GM10248 (cell line): Measurements from ENCODE around the gene SPPL2B.

Source experiments
- CTCF ChIA-PET: fragments of 300-600 bp; sonication (Branson Sonifier 250); formaldehyde crosslinking; extraction: SDS; loops from one replicate; lab custom pipeline; 2021; ENCODE audit warnings: antibody characterized with exemption; lab: Yijun Ruan, JAX
- POLR2A ChIA-PET: fragments of 350-650 bp; sonication (Branson Sonifier 250); formaldehyde crosslinking; extraction: SDS; loops from one replicate; lab custom pipeline; 2020; ENCODE audit warnings: antibody characterized with exemption; lab: Yijun Ruan, JAX
- DNase-seq: peaks from one replicate; pipeline ENCODE4 v3.0.0; 2012; ENCODE audit errors: extremely low spot score
- CTCF ChIP-seq: IDR thresholded peaks from 2 replicates; pipeline ENCODE4 v1.5.1; 2012; ENCODE audit warnings: mild to moderate bottlenecking, low read depth; ENCODE audit errors: extremely low read depth, missing control alignments, control extremely low read depth

Gene SPPL2B

DNA sequence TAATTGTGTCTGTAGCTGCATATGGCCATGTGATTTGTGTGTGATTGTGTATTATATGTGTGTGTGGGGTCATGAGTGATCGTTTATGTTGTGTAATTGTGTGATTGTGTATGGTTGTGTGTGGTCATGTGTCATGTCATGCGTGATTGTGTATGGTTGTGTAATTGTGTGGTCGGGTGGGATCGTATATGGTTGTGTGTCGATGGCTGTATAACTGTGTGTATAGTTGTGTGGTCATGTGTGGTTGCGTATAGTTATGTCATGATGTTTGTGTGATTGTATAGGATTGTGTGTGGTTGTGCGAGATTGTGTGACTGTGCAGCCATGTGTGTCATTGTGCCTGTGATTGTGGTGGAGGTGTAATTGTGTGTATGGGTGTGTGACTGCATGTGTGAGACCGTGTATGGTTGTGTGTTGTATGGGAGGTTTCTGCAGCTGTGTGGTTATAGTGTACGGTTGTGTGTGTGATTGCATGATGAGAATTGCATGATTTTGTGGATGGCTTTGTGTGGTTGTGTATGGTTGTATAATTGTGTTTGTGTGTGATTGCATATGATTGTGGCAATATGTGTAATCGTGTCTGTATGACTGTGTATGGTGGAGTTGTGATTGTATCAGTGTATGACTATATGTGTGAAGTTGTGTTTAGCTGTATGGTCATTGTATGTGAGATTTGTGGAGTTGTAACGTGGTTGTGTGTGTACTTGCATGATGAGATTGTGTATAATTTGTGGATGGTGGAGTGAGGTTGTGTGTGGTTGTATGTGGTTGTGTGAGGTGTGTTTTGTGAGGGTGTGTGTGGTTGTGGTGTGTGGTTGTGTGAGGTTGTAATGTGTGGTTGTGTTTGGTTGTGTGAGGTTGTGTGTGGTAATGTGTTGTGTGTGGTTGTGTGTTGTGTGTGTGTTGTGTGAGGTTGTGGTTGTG, 33.8 kb downstream of the SPPL2B start:
- POLR2A ChIA-PET, result no interaction called here
- no peak for DNase-seq
- no peak for TF ChIP-seq CTCF
- CTCF ChIA-PET, result no interaction called here

DNA sequence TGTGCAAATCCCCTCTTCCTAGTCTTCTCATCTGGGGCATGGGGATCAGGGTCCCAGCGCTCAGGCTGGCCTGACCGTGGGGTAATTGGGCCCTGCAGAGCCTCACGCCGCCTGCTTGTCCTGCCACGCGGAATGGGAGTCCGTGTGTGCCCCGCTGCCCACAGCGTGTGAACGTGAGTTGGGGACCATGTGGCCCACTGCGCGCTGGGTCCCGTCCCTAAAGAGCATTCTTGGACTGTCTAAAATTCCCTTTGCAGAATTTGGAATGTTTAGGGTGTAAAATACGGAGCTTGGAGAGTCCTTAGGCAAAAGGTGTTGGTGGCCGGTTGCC, 34.5 kb downstream of the SPPL2B start:
- CTCF ChIA-PET, result no interaction called here
- DNase-seq, result no peak
- POLR2A ChIA-PET, result no interaction called here
- TF ChIP-seq CTCF, result no peak

DNA sequence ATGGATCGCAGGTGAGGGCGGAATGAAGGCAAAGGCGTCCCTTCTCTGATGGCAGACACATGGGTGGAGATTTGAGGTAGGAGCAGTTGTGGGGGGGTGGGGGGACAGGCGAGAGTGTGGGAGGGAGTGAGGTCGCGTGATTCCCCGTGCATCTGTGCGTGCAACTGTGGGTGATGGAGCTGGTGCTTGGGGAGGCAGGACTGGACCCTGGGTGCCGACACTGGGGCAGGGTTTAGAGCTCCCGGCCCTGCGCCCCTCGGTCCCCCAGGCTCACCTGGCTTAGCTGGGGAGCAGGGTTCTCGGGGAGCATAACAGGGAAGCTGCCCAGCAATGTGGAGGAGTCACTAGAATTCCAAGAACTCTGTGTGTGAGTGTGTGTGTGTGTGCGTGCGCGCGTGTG, 34.9 kb downstream of the SPPL2B start:
- no peak for TF ChIP-seq CTCF
- ChIA-PET POLR2A (no interaction called here), CTCF (no interaction called here)
- no peak for DNase-seq

DNA sequence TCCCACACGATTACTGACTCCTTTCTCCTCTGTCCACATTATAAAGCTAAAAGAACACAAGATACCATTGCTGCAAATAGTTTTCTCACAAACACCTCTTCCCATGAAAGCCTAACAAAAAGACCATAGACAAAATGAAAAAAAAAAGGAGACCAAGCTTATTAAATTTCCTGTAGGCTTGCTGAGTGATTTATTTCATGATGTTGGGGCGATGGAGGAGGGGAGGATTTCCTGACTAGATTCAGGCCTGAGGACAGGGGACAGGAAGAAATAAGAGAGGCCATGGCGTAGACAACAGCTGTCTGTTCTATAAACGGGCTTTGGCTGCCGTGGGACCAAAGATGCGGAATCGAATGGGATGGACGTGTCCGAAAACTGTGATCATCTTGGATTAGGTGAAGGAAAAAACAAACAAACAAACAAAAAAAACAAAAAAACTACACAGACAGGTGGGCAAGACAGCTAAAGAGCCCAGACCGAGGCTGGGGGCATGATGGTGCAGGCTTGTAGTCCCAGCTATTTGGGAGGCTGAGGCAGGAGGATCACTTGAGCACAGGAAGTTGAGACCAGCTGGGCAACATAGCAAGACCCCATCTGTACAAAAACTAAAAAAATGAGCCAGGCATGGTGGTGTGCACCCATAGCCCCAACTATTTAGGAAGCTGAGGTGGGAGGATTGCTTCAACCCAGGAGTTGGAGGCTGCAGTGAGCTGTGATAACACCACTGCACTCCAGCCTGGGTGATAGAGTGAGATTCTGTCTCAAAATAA, 36.9 kb downstream of the SPPL2B start:
- CTCF ChIA-PET, result interaction anchor here (1.0 to 1.1 kb wide), 2 partner anchors 11 to 35 kb away, joined by 3 to 4 read pairs; no protein-coding TSS in a partner anchor
- no peak for TF ChIP-seq CTCF
- POLR2A ChIA-PET, result no interaction called here

GRCh38 chr19:2371656-2372055, 43.2 kb downstream of the SPPL2B start:
- no peak for DNase-seq
- no peak for TF ChIP-seq CTCF
- ChIA-PET CTCF (no interaction called here), POLR2A (no interaction called here)

More for the DNA sequence above, 36.9 kb downstream of the SPPL2B start:
- no peak for DNase-seq

DNA sequence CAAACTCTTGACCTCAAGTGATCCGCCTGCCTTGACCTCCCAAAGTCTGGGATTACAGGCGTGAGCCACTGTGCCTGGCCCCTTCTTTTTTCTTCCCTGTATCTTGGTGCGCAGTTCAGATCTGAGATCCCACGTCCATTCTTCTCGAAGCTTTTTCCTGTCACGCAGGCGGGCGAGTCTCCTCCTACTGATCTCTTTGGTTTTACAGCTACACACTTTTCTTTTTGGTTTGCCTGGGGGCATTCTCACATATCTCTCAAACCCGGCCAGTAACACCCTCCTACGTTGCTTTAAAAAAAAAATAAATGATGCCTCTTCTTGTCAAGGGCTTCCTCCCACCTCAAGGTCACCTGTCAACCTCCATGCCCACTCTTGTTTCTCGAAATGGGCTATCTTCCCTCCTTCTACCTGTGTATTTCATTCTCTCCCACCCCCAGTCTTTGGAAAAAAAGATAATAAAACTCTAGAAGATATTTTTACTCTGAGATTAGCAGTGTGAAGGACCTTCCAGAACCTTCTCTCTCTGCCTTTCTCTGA, 43.7 kb downstream of the SPPL2B start:
- TF ChIP-seq CTCF, result no peak
- DNase-seq, result no peak
- POLR2A ChIA-PET, result no interaction called here
- CTCF ChIA-PET, result no interaction called here
